HCT116 (cell line): ENCODE results near the gene HNRNPL. TPM values are rescaled to one million over a fixed set of nuclear protein-coding genes. Genes with fewer than 3 reads are reported as not detected.

Experiments used
- ATAC-seq: fragments of 200-7000 bp; cut with Tn5 transposase; 2 replicates; pipeline ENCODE4 v1.9.1; 2020; ENCODE audit warnings: mild to moderate bottlenecking, moderate library complexity
- BruUV-seq: library from RNA; stranded (reverse); fragments of 400-500 nt; replicated peaks from 2 replicates; lab custom pipeline; 2021; lab: Mats Ljungman, UMichigan
- CTCF ChIA-PET: fragments of 300-600 bp; sonication (Branson Sonifier 250); formaldehyde crosslinking; loops from one replicate; lab custom pipeline; 2021; ENCODE audit warnings: antibody characterized with exemption; lab: Charles Lee
- POLR2A ChIA-PET: fragments of 300-600, 350-600 bp; sonication (Branson Sonifier 250); formaldehyde crosslinking; loops from one replicate; lab custom pipeline; 2021; ENCODE audit warnings: antibody characterized with exemption; lab: Charles Lee
- RAD21 ChIA-PET, 2 experiments: fragments of 300-600 bp; sonication (Branson Sonifier 250); formaldehyde crosslinking; loops; one replicate each; lab custom pipeline; 2023; ENCODE audit warnings: low total read pairs in 2 of 2; ENCODE audit not compliant: uncharacterized antibody in 2 of 2, unreplicated experiment in 2 of 2, low non-redundant PET in 1 of 2; lab: Charles Lee
- DNase-seq: peaks from one replicate; pipeline ENCODE4 v3.0.0-alpha.2; 2010; ENCODE audit warnings: low read depth, low spot score
- H2AFZ ChIP-seq: fragments of 200-600 bp; shearing (Covaris generic), sonication (generic); 2 replicates; pipeline ENCODE4 v1.6.1; 2017; ENCODE audit warnings: low read depth, mixed run types, mixed read lengths, antibody characterized with exemption, low read length; ENCODE audit not compliant: poor library complexity, severe bottlenecking
- H3K27ac ChIP-seq: 2 replicates; pipeline ENCODE4 v1.5.1; 2012; ENCODE audit warnings: low read depth, low read length
- H3K27me3 ChIP-seq: fragments of 200-600 bp; sonication (generic); 2 replicates; pipeline ENCODE4 v1.6.1; 2016; ENCODE audit warnings: mixed run types, low read length, mixed read lengths; ENCODE audit not compliant: insufficient read depth
- H3K36me3 ChIP-seq, 2 experiments: fragments of 200-500 bp in 1 of 2; fragments of 200-600 bp in 1 of 2; sonication (Bioruptor generic) in 1 of 2; sonication (generic) in 1 of 2; 2 replicates each; pipeline versions ENCODE4 v1.5.1 to v1.6.1; 2014 to 2016; ENCODE audit warnings: low read length in 2 of 2, inconsistent platforms in 1 of 2, mixed read lengths in 1 of 2, mixed run types in 1 of 2; ENCODE audit not compliant: insufficient read depth in 2 of 2, control insufficient read depth in 1 of 2
- H3K4me1 ChIP-seq, 2 experiments: fragments of 200-600 bp in 1 of 2; sonication (generic) in 1 of 2; 2 replicates each; pipeline versions ENCODE4 v1.5.1 to v1.6.1; 2012 to 2017; ENCODE audit warnings: low read length in 2 of 2, inconsistent platforms in 1 of 2, mild to moderate bottlenecking in 1 of 2, mixed read lengths in 1 of 2, mixed run types in 1 of 2, moderate library complexity in 1 of 2; ENCODE audit not compliant: insufficient read depth in 2 of 2, control insufficient read depth in 1 of 2
- H3K4me2 ChIP-seq: fragments of 200-600 bp; sonication (generic); 2 replicates; pipeline ENCODE4 v1.6.1; 2017; ENCODE audit warnings: mixed run types, low read length, mixed read lengths
- H3K4me3 ChIP-seq, 2 experiments: fragments of 200-600 bp in 1 of 2; sonication (generic) in 1 of 2; replicated peaks in 1 of 2; 2 replicates each; pipeline ENCODE4 v1.5.1; 2011 to 2016; ENCODE audit warnings: low read length in 2 of 2, control low read depth in 1 of 2, low read depth in 1 of 2, mild to moderate bottlenecking in 1 of 2, mixed read lengths in 1 of 2, mixed run types in 1 of 2
- H3K79me2 ChIP-seq: fragments of 200-600 bp; sonication (generic); 2 replicates; pipeline ENCODE4 v1.6.1; 2017; ENCODE audit warnings: mild to moderate bottlenecking, mixed run types, low read length, moderate library complexity, mixed read lengths; ENCODE audit not compliant: insufficient read depth
- H3K9ac ChIP-seq: fragments of 200-600 bp; sonication (generic); 2 replicates; pipeline ENCODE4 v1.6.1; 2016; ENCODE audit warnings: low read length, mixed read lengths
- H3K9me2 ChIP-seq: fragments of 200-600 bp; sonication (generic), shearing (Covaris generic); 2 replicates; pipeline ENCODE4 v1.6.1; 2017; ENCODE audit warnings: mixed run types, mild to moderate bottlenecking, moderate library complexity; ENCODE audit not compliant: insufficient read depth
- H3K9me3 ChIP-seq, 2 experiments: fragments of 200-500 bp in 1 of 2; fragments of 200-600 bp in 1 of 2; sonication (Bioruptor generic) in 1 of 2; sonication (generic) in 1 of 2; 2 replicates each; pipeline ENCODE4 v1.6.1; 2014 to 2017; ENCODE audit warnings: low read length in 2 of 2, mixed read lengths in 2 of 2, inconsistent platforms in 1 of 2, low read depth in 1 of 2, mild to moderate bottlenecking in 1 of 2, mixed run types in 1 of 2, moderate library complexity in 1 of 2; ENCODE audit not compliant: control insufficient read depth in 1 of 2, insufficient read depth in 1 of 2
- H4K20me1 ChIP-seq: fragments of 200-600 bp; sonication (generic), shearing (Covaris generic); 2 replicates; pipeline ENCODE4 v1.6.1; 2017; ENCODE audit warnings: mixed run types, mild to moderate bottlenecking, moderate library complexity; ENCODE audit not compliant: insufficient read depth
- CBX3 ChIP-seq: IDR thresholded peaks from 2 replicates; pipeline ENCODE4 v1.6.1; 2012; ENCODE audit warnings: low read depth
- EGR1 ChIP-seq: IDR thresholded peaks from 2 replicates; pipeline ENCODE4 v1.6.1; 2012; ENCODE audit warnings: low read depth
- EZH2 ChIP-seq: fragments of 200-600 bp; sonication (generic); IDR thresholded peaks from 2 replicates; pipeline ENCODE4 v1.6.1; 2017; ENCODE audit warnings: antibody characterized with exemption, mixed run types
- EZH2phosphoT487 ChIP-seq: fragments of 200-600 bp; IDR thresholded peaks from 2 replicates; pipeline ENCODE4 v1.6.1; 2018; ENCODE audit warnings: antibody characterized with exemption, borderline replicate concordance
- REST ChIP-seq: IDR thresholded peaks from 2 replicates; pipeline ENCODE4 v1.6.1; 2012; ENCODE audit warnings: low read depth
- SRF ChIP-seq: IDR thresholded peaks from 2 replicates; pipeline ENCODE4 v1.6.1; 2012; ENCODE audit warnings: low read depth
- TCF7L2 ChIP-seq: IDR thresholded peaks from 2 replicates; pipeline ENCODE4 v1.7.0; 2011; ENCODE audit warnings: borderline replicate concordance, inconsistent platforms; ENCODE audit not compliant: insufficient read depth, insufficient read length; ENCODE audit errors: extremely low read depth
- ZBTB33 ChIP-seq: IDR thresholded peaks from 2 replicates; pipeline ENCODE4 v1.6.1; 2011; ENCODE audit warnings: mild to moderate bottlenecking, low read length, moderate library complexity; ENCODE audit not compliant: insufficient replicate concordance; ENCODE audit errors: extremely low read depth
- ZFX ChIP-seq: fragments of 450-650 bp; IDR thresholded peaks from 2 replicates; pipeline ENCODE4 v1.6.1; 2017
- ZNF274 ChIP-seq: fragments of 200-500 bp; sonication (Bioruptor generic); IDR thresholded peaks from 2 replicates; pipeline ENCODE4 v1.6.1; 2014; ENCODE audit warnings: mild to moderate bottlenecking, low read depth, low read length, inconsistent platforms
- intact Hi-C: fragments of 100-400 bp; cut with micrococcal nuclease; formaldehyde crosslinking; loops from 2 replicates; pipeline ENCODE4 v1.10.0; 2022
- total RNA-seq: library from RNA; stranded (reverse); gene quantifications from one replicate; pipeline ENCODE4 v1.2.1, GENCODE V29; 2021; ENCODE audit not compliant: unreplicated experiment

Gene HNRNPL
- total RNA-seq, 1 experiment from 2014 or later: 551 TPM

- H3K4me3 ChIP-seq: no peak overlapping the region
- H3K36me3 ChIP-seq: peaks cover 26 to 34% of the 10 kb centered on the region in 2 experiments; a peak in 3 of 4 replicates
- ATAC-seq (no peak), DNase-seq (no peak)
- H4K20me1 ChIP-seq: peaks cover 7% of the 10 kb centered on the region; the same call in 1 of the 2 replicates
- no peak for TF ChIP-seq REST
- TF ChIP-seq TCF7L2: no peak
- no peak for TF ChIP-seq EZH2phosphoT487
- no peak for TF ChIP-seq SRF
- no peak for TF ChIP-seq EGR1
- no peak for TF ChIP-seq ZNF274
- TF ChIP-seq ZBTB33: no peak
- TF ChIP-seq CBX3: no peak
- no peak for TF ChIP-seq ZFX
- no peak for TF ChIP-seq EZH2
- TF ChIP-seq, all 23 proteins: peak for 0
- RAD21 ChIA-PET: no interaction called here
- POLR2A ChIA-PET: interaction anchor here (0.7 to 2.2 kb wide), 2 partner anchors 15 to 73 kb away, joined by 3 to 7 read pairs; no protein-coding TSS in a partner anchor
- Histone ChIP-seq H3K27me3 (no peaks in the 10 kb centered on the region), H3K9me2 (no peaks in the 10 kb centered on the region), H3K27ac (no peak overlapping the region), H3K9ac (no peak overlapping the region), H3K4me2 (no peak overlapping the region), H2AFZ (no peak overlapping the region), H3K9me3 (no peaks in the 10 kb centered on the region), H3K79me2 (peaks cover 23% of the 10 kb centered on the region; the same call in 1 of the 2 replicates), H3K4me1 (peaks cover 2 to 32% of the 10 kb centered on the region in 2 experiments; a peak in 3 of 4 replicates)
- CTCF ChIA-PET: interaction anchor here (1.3 kb wide), 1 partner anchor 53 kb away, joined by 4 read pairs; no protein-coding TSS in a partner anchor
- no TSS peak for BruUV-seq
- intact Hi-C loops: loop anchor here (5.0 kb wide), 1 partner anchor 97 kb away; no protein-coding TSS in a partner anchor
Observed at GRCh38 chr19:38834590-38834989, 15.2 kb downstream of the HNRNPL start.
